ENCODE results near the gene DENND1A.

DENND1A gene

GRCh38 chr9:123420592-123421111, 509.3 kb downstream of the DENND1A start:
- no peak for DNase-seq

GRCh38 chr9:123419721-123420591, 510.0 kb downstream of the DENND1A start:
- no peak for DNase-seq

GRCh38 chr9:123419091-123419490, 510.8 kb downstream of the DENND1A start:
- DNase-seq = no peak

- no peak for DNase-seq
These were observed 511.4 kb downstream of the DENND1A start for GRCh38 chr9:123418506-123418905.

GRCh38 chr9:123418052-123418430, 511.9 kb downstream of the DENND1A start:
- DNase-seq = no peak

- DNase-seq = no peak
These were observed 512.5 kb downstream of the DENND1A start for GRCh38 chr9:123417289-123418051.

- no peak for DNase-seq
These were observed 513.8 kb downstream of the DENND1A start for GRCh38 chr9:123416176-123416575.

- no peak for DNase-seq
These were observed 514.7 kb downstream of the DENND1A start for GRCh38 chr9:123414936-123415930.

- DNase-seq = no peak
These were observed 515.7 kb downstream of the DENND1A start for GRCh38 chr9:123414204-123414603.

- no peak for DNase-seq
These were observed 517.6 kb downstream of the DENND1A start for GRCh38 chr9:123412171-123412820.

GRCh38 chr9:123411636-123412035, 518.3 kb downstream of the DENND1A start:
- DNase-seq = no peak

GRCh38 chr9:123411191-123411590, 518.7 kb downstream of the DENND1A start:
- DNase-seq = no peak

GRCh38 chr9:123410281-123410910, 519.5 kb downstream of the DENND1A start:
- no peak for DNase-seq

GRCh38 chr9:123408313-123409262, 521.3 kb downstream of the DENND1A start:
- no peak for DNase-seq

GRCh38 chr9:123407217-123407851, 522.6 kb downstream of the DENND1A start:
- no peak for DNase-seq

- peak; percentile 21 for DNase-seq
These were observed 523.2 kb downstream of the DENND1A start for GRCh38 chr9:123406691-123407216.

- DNase-seq = no peak
These were observed 523.9 kb downstream of the DENND1A start for GRCh38 chr9:123406016-123406415.

- no peak for DNase-seq
These were observed 526.9 kb downstream of the DENND1A start for GRCh38 chr9:123402981-123403509.

GRCh38 chr9:123401879-123402513, 527.9 kb downstream of the DENND1A start:
- DNase-seq = no peak

All from NCI-H2029 treated with DMSO at 0.1 percent for 48 hours (cell line).